ENCODE data around the gene RAB33B.

- TF ChIP-seq POLR2A (IDR thresholded peaks at IDR 0.05) = no peak
- TF ChIP-seq CTCF (IDR thresholded peaks at IDR 0.05) = no peak
Measured at GRCh38 chr4:139481465-139481864, 27.5 kb downstream of the RAB33B start.
